Upper lobe of left lung (tissue), 6 donors: ENCODE results near the gene TLN1. TPM values are rescaled to one million over a fixed set of nuclear protein-coding genes. Genes with fewer than 3 reads are reported as not detected.

Source experiments
- ATAC-seq, 2 donors: fragments of 200-7000 bp; cut with Tn5 transposase; one replicate each; pipeline ENCODE4 v1.9.1; 2022; ENCODE audit warnings: mild to moderate bottlenecking in 2 of 2, moderate library complexity in 2 of 2; ENCODE audit not compliant: low FRiP score in 2 of 2
- DNase-seq, 2 donors: peaks; one replicate each; pipeline ENCODE4 v3.0.0-alpha.2; 2019 to 2020
- H3K27ac ChIP-seq, 4 donors: fragments of 200-600 bp; sonication (generic); one replicate each; pipeline ENCODE4 v1.5.1; 2016 to 2019
- H3K27me3 ChIP-seq, 4 donors: fragments of 200-600 bp; sonication (generic); one replicate each; pipeline ENCODE4 v1.5.1; 2017 to 2019
- H3K36me3 ChIP-seq, 4 donors: fragments of 200-600 bp; sonication (generic); one replicate each; pipeline ENCODE4 v1.5.1; 2016 to 2019
- H3K4me1 ChIP-seq, 4 donors: fragments of 200-600 bp; sonication (generic); one replicate each; pipeline ENCODE4 v1.5.1; 2018 to 2019
- H3K4me3 ChIP-seq, 4 donors: fragments of 200-600 bp; sonication (generic); one replicate each; pipeline ENCODE4 v1.5.1; 2017 to 2019; ENCODE audit warnings: mild to moderate bottlenecking in 2 of 4, moderate library complexity in 1 of 4
- H3K9me3 ChIP-seq, 4 donors: fragments of 200-600 bp; sonication (generic); one replicate each; pipeline ENCODE4 v1.5.1; 2018 to 2019
- EP300 ChIP-seq, 4 donors: sonication (generic); formaldehyde crosslinking; IDR thresholded peaks; one replicate each; pipeline ENCODE4 v1.5.1; 2017; ENCODE audit warnings: antibody characterized with exemption in 4 of 4, control low read depth in 2 of 4
- POLR2A ChIP-seq, 4 donors: fragments of 450-650 bp; IDR thresholded peaks; one replicate each; pipeline ENCODE4 v1.5.1; 2016 to 2017; ENCODE audit warnings: antibody characterized with exemption in 4 of 4, mild to moderate bottlenecking in 2 of 4
- POLR2AphosphoS5 ChIP-seq, 2 donors: sonication (generic); formaldehyde crosslinking; IDR thresholded peaks; one replicate each; pipeline ENCODE4 v1.5.1; 2017; ENCODE audit warnings: antibody characterized with exemption in 2 of 2
- WGBS, 2 donors: methylation state at CpG; one replicate each; pipeline ENCODE4 v1.1.5; 2017 to 2018; 5-methylcytosine and 5-hydroxymethylcytosine counted together
- total RNA-seq, 6 donors: library from RNA; depleted of rRNA in 4 of 6; stranded (reverse); fragments of >200 nt in 4 of 6; gene quantifications; one replicate each; pipeline versions ENCODE4 v1.1.0 to v1.2.1, GENCODE V29; 2016 to 2021
- TF ChIP-seq, protein P1 (sequence below), 6 experiments: fragments of 450-650 bp in 4 of 6; fragments of 200-600 bp in 2 of 6; sonication (generic) in 2 of 6; IDR thresholded peaks; one replicate each; pipeline ENCODE4 v1.5.1; 2016 to 2019; ENCODE audit warnings: antibody characterized with exemption in 6 of 6
- donor health status: DM: no; HTN: no; CAD: no; lungs with moderate emphysema.
- donor health status: DM: no; HTN: yes; CAD: no; lungs with severe emphysema.

Gene TLN1
- total RNA-seq, 6 donors from 2014 or later, result 237 to 557 (median 325) TPM

DNA sequence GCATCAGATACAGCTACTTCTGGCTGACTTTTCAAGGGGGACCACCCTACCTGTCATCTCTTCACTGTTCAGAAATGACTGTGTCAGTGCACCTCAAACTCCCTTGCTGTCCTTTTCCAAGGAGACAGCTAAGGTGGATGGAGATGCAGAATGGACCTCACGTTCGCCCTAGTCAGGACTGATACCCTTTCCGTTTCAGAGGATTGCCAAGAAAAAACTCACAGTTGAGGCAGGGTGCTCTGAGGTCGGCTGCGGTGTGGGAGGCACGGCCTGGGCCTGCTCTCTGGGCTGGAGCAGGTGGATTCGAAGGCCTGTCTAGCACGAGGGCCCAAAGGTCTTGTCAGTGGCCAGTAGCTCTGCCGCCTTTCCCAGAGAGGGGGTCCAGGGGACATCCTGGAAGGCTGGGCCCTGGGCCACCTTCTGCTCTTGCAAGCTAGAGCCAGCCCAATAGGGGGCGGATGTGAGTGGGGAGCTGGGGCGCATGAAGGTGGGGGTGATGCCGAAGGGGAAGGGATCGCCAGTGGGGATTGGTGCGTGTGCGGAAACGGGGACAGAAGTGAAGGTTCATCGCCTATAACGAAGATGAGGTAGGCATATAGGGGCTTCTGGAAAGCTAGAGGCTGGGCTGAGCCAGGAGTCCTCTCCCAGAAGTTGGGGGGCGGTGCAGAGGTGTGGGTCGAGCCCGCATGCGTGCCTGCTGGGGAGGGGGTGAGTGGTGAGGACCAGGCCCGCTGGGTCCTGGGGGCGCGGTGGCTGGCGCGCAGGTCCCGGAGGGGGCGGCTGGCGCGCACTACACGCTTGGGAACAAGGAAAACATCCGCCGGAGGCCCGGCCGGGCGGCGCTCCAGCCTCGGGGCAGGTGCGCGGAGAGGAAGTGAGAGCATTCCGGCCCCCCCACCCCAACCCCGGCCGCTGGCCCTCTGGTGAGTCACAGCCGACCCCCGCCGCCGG lies 24.6 kb upstream of the TLN1 start:
- Histone ChIP-seq H3K4me1 (peaks cover 19 to 40% (median 27%) of the 10 kb centered on the region in 4 donors), H3K9me3 (no peaks in the 10 kb centered on the region), H3K27ac (peak overlapping the region; percentile 87 to 95 (median 90)), H3K27me3 (no peaks in the 10 kb centered on the region), H3K4me3 (peak overlapping the region; percentile 53 to 72 (median 68)), H3K36me3 (peaks cover 21 to 31% (median 27%) of the 10 kb centered on the region in 4 donors)
- TF ChIP-seq EP300 (IDR thresholded peaks at IDR 0.05) (no peak), POLR2A (IDR thresholded peaks at IDR 0.05) (peak in 2 of 4 donors; percentile 7 to 54), POLR2AphosphoS5 (IDR thresholded peaks at IDR 0.05) (no peak)
- TF ChIP-seq, protein P1, sequence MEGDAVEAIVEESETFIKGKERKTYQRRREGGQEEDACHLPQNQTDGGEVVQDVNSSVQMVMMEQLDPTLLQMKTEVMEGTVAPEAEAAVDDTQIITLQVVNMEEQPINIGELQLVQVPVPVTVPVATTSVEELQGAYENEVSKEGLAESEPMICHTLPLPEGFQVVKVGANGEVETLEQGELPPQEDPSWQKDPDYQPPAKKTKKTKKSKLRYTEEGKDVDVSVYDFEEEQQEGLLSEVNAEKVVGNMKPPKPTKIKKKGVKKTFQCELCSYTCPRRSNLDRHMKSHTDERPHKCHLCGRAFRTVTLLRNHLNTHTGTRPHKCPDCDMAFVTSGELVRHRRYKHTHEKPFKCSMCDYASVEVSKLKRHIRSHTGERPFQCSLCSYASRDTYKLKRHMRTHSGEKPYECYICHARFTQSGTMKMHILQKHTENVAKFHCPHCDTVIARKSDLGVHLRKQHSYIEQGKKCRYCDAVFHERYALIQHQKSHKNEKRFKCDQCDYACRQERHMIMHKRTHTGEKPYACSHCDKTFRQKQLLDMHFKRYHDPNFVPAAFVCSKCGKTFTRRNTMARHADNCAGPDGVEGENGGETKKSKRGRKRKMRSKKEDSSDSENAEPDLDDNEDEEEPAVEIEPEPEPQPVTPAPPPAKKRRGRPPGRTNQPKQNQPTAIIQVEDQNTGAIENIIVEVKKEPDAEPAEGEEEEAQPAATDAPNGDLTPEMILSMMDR (IDR thresholded peaks at IDR 0.05), result peak; percentile 58 to 76 (median 66)
- peak; percentile 81 to 84 for ATAC-seq
- peak; percentile 77 to 95 for DNase-seq
- WGBS, 2 donors, result 9 to 23% methylated on average over 24 to 47 of the region's 48 CpGs

DNA sequence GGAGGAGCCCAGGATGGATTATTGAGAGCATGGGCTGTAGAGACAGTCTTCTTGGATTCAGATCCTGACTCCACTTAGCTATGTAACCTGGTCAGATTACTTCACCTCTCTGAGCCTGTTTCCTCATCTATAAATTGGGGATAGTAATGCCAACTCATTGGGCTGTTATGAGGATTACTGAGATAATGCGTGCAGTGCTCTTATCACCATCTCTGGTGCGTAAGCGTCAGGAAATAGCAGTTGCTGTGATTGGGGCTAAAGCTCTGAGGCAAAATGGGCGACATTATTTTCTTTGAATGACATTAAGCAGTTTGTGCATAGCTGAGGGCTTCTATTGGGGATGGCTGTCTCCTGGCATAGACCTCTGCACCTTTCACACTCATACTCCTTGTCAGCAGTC lies 23.1 kb upstream of the TLN1 start:
- H3K4me3 ChIP-seq, result no peak overlapping the region
- DNase-seq (no peak), ATAC-seq (no peak)
- H3K27ac ChIP-seq, result no peak overlapping the region
- TF ChIP-seq, protein P1 (IDR thresholded peaks at IDR 0.05), result no peak
- no peak for TF ChIP-seq POLR2AphosphoS5 (IDR thresholded peaks at IDR 0.05)
- TF ChIP-seq POLR2A (IDR thresholded peaks at IDR 0.05), result no peak
- no peak for TF ChIP-seq EP300 (IDR thresholded peaks at IDR 0.05)
- H3K4me1 ChIP-seq, result peaks cover 28 to 43% (median 32%) of the 10 kb centered on the region in 4 donors
- H3K9me3 ChIP-seq, result no peaks in the 10 kb centered on the region
- no peaks in the 10 kb centered on the region for H3K27me3 ChIP-seq
- H3K36me3 ChIP-seq, result peaks cover 23 to 43% (median 36%) of the 10 kb centered on the region in 4 donors
- 89 to 96% methylated on average over 4 of the region's 4 CpGs for WGBS, 2 donors

GRCh38 chr9:35754264-35754663 lies 22.3 kb upstream of the TLN1 start, which contains the start of gene MSMP:
Gene MSMP (minus strand): TSS chr9:35754276. CDS start chr9:35754129, 147 bp downstream.
- 44 to 61% methylated on average over 2 to 3 of the region's 3 CpGs for WGBS, 2 donors
- DNase-seq, result no peak
- TF ChIP-seq EP300 (IDR thresholded peaks at IDR 0.05) (no peak), POLR2AphosphoS5 (IDR thresholded peaks at IDR 0.05) (no peak), POLR2A (IDR thresholded peaks at IDR 0.05) (no peak)
- TF ChIP-seq, protein P1 (IDR thresholded peaks at IDR 0.05), result no peak

DNA sequence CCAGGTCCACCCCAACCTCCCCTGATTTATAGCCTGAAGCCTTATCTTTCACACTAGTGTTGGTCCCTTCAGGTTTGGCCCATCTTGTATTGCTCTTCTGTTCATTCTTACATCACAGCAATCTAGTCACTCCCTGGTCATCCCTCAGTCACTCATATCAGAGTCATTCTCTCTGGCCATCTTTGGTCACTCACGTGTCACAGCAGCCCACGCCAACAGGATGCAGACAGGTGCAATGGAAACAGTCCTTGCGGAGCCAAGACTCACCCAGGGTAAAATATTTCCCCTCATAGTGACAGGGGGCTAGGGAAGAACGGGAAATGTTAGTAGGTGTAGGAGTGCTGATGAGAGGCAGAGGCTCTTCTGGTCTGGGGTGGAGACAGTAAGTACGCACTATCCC lies 21.5 kb upstream of the TLN1 start:
- Histone ChIP-seq H3K4me1 (peaks cover 26 to 44% (median 33%) of the 10 kb centered on the region in 4 donors), H3K4me3 (no peak overlapping the region), H3K9me3 (no peaks in the 10 kb centered on the region), H3K36me3 (peaks cover 23 to 43% (median 36%) of the 10 kb centered on the region in 4 donors), H3K27me3 (no peaks in the 10 kb centered on the region), H3K27ac (peak overlapping the region in 1 of 4 donors; percentile 37)
- TF ChIP-seq, protein P1 (IDR thresholded peaks at IDR 0.05), result no peak
- TF ChIP-seq POLR2A (IDR thresholded peaks at IDR 0.05) (no peak), POLR2AphosphoS5 (IDR thresholded peaks at IDR 0.05) (no peak), EP300 (IDR thresholded peaks at IDR 0.05) (no peak)
- DNase-seq, result no peak
- no peak for ATAC-seq
- WGBS, 2 donors, result 88 to 97% methylated on average over 5 of the region's 5 CpGs

More at GRCh38 chr9:35754264-35754663, 22.3 kb upstream of the TLN1 start, which contains the start of gene MSMP:
- Histone ChIP-seq H3K9me3 (no peaks in the 10 kb centered on the region), H3K4me3 (no peak within 1 kb of the TSS), H3K27ac (peak within 1 kb of the TSS in 1 of 4 donors; percentile 37), H3K4me1 (peaks cover 30 to 51% (median 36%) of the 10 kb centered on the region in 4 donors), H3K36me3 (peaks cover 23 to 43% (median 36%) of the 10 kb centered on the region in 4 donors), H3K27me3 (no peaks in the 10 kb centered on the region)
- ATAC-seq, result no peak
